ENCODE data around the gene CAPNS1. TPM values are rescaled to one million over a fixed set of nuclear protein-coding genes. Genes with fewer than 3 reads are reported as not detected.

The CAPNS1 gene
- polyA plus RNA-seq, 3 donors = 239 to 740 (median 282) TPM

GRCh38 chr19:36140304-36141038 is 605 bp downstream of the CAPNS1 start:
- H3K27me3 ChIP-seq (ENCODE audit: control insufficient read depth in 2 of 2, insufficient read depth in 2 of 2, low read length in 2 of 2) = no peaks in the 10 kb centered on the region
- peak overlapping the region; percentile 49 for H2AFZ ChIP-seq (ENCODE audit: insufficient read depth, low read depth, low read length, poor library complexity, severe bottlenecking)
- Mint-ChIP-seq H3K9me3 (peaks cover 0 to 4% (median 0%) of the 10 kb centered on the region in 7 donors), H3K27ac (peak overlapping the region; percentile 96 to 99 (median 98)), H3K27me3 (ENCODE audit: low read depth in 3 of 3) (peaks cover 0 to 9% (median 3%) of the 10 kb centered on the region in 3 donors), H3K4me3 (peak overlapping the region; percentile 98 to 99), H3K4me1 (peaks cover 30% of the 10 kb centered on the region), H3K36me3 (peaks cover 33 to 35% of the 10 kb centered on the region in 2 donors)
- peak in 2 of 3 donors; percentile 13 to 20 for DNase-seq
- peaks cover 39% of the 10 kb centered on the region for H4K20me1 ChIP-seq (ENCODE audit: insufficient read depth, low read length)
- peaks cover 24 to 35% of the 10 kb centered on the region in 2 donors for H3K36me3 ChIP-seq (replicated peaks in 1 of 2; ENCODE audit: control insufficient read depth in 1 of 2, insufficient read depth in 2 of 2, low read length in 2 of 2)
- peak overlapping the region; percentile 99 for H3K4me2 ChIP-seq (replicated peaks; ENCODE audit: extremely low read depth, low read length, poor library complexity, severe bottlenecking)
- no peak for TF ChIP-seq CTCF (IDR thresholded peaks at IDR 0.05)
- WGBS (ENCODE audit: insufficient coverage) = 0% methylated on average over 18 of the region's 31 CpGs
- peak overlapping the region; percentile 94 for H3K9ac ChIP-seq (ENCODE audit: insufficient read depth, low read length, poor library complexity, severe bottlenecking)
- H3K9me3 ChIP-seq (replicated peaks in 1 of 2; ENCODE audit: control insufficient read depth in 1 of 2, insufficient read depth in 1 of 2, low read length in 2 of 2) = no peaks in the 10 kb centered on the region
- H3K4me1 ChIP-seq (ENCODE audit: control insufficient read depth in 1 of 2, insufficient read depth in 2 of 2, low read length in 2 of 2) = peaks cover 28 to 44% of the 10 kb centered on the region in 2 donors
- H3K27ac ChIP-seq (ENCODE audit: low read depth in 1 of 2, low read length in 2 of 2) = peak overlapping the region; percentile 90 to 98
- H3K4me3 ChIP-seq (replicated peaks in 1 of 3; ENCODE audit: low read depth in 2 of 3, low read length in 3 of 3) = peak overlapping the region; percentile 92 to 100 (median 96)
- intact Hi-C loops (cut with micrococcal nuclease) = loop anchor here in 1 of 2 donors (2.0 to 10.0 kb wide), 3 partner anchors 14 to 396 kb away; partner anchors contain the start of genes IGFLR1, LIN37, POLR2I and PSENEN
- peaks cover 31% of the 10 kb centered on the region for H3K79me2 ChIP-seq (ENCODE audit: insufficient read depth, low read length)

GRCh38 chr19:36141039-36141927 is 1.4 kb downstream of the CAPNS1 start:
- peaks cover 0 to 5% (median 3%) of the 10 kb centered on the region in 3 donors for H3K27me3 Mint-ChIP-seq (ENCODE audit: low read depth in 3 of 3)

More at GRCh38 chr19:36141039-36141927, 1.4 kb downstream of the CAPNS1 start:
- Histone ChIP-seq H3K27ac (ENCODE audit: low read depth in 1 of 2, low read length in 2 of 2) (peak overlapping the region; percentile 90 to 98), H2AFZ (ENCODE audit: insufficient read depth, low read depth, low read length, poor library complexity, severe bottlenecking) (peak overlapping the region; percentile 49), H3K79me2 (ENCODE audit: insufficient read depth, low read length) (peaks cover 37% of the 10 kb centered on the region), H3K4me1 (ENCODE audit: control insufficient read depth in 1 of 2, insufficient read depth in 2 of 2, low read length in 2 of 2) (peaks cover 28 to 42% of the 10 kb centered on the region in 2 donors), H3K36me3 (replicated peaks in 1 of 2; ENCODE audit: control insufficient read depth in 1 of 2, insufficient read depth in 2 of 2, low read length in 2 of 2) (peaks cover 32 to 43% of the 10 kb centered on the region in 2 donors), H3K9ac (ENCODE audit: insufficient read depth, low read length, poor library complexity, severe bottlenecking) (peak overlapping the region; percentile 94), H3K27me3 (ENCODE audit: control insufficient read depth in 2 of 2, insufficient read depth in 2 of 2, low read length in 2 of 2) (no peaks in the 10 kb centered on the region), H3K4me3 (replicated peaks in 1 of 3; ENCODE audit: low read depth in 2 of 3, low read length in 3 of 3) (peak overlapping the region; percentile 92 to 100 (median 96)), H4K20me1 (ENCODE audit: insufficient read depth, low read length) (peaks cover 47% of the 10 kb centered on the region), H3K4me2 (replicated peaks; ENCODE audit: extremely low read depth, low read length, poor library complexity, severe bottlenecking) (peak overlapping the region; percentile 99), H3K9me3 (replicated peaks in 1 of 2; ENCODE audit: control insufficient read depth in 1 of 2, insufficient read depth in 1 of 2, low read length in 2 of 2) (no peaks in the 10 kb centered on the region)
- Mint-ChIP-seq H3K27ac (peak overlapping the region; percentile 85 to 98 (median 93)), H3K9me3 (peaks cover 0 to 4% (median 0%) of the 10 kb centered on the region in 7 donors), H3K4me3 (peak overlapping the region; percentile 98 to 99), H3K36me3 (peaks cover 41 to 43% of the 10 kb centered on the region in 2 donors), H3K4me1 (peaks cover 25% of the 10 kb centered on the region)
- intact Hi-C loops (cut with micrococcal nuclease) = loop anchor here in 1 of 2 donors (2.0 to 10.0 kb wide), 3 partner anchors 14 to 396 kb away; partner anchors contain the start of genes IGFLR1, LIN37, POLR2I and PSENEN
- DNase-seq = peak; percentile 74 to 82 (median 81)
- WGBS (ENCODE audit: insufficient coverage) = 40% methylated on average over 25 of the region's 42 CpGs
- no peak for TF ChIP-seq CTCF (IDR thresholded peaks at IDR 0.05)
